ENCODE data around the gene EDIL3. TPM values are rescaled to one million over a fixed set of nuclear protein-coding genes. Genes with fewer than 3 reads are reported as not detected.

Gene EDIL3
- total RNA-seq, 1 experiment from 2014 or later = not detected

- no peak overlapping the region for H3K27ac Mint-ChIP-seq (ENCODE audit: unreplicated experiment)
- Histone ChIP-seq H3K9me3 (no peaks in the 10 kb centered on the region), H3K36me3 (ENCODE audit: control insufficient read depth, insufficient read depth, low read length) (no peaks in the 10 kb centered on the region), H3K27me3 (replicated peaks; ENCODE audit: control insufficient read depth, insufficient read depth, low read length) (no peaks in the 10 kb centered on the region), H3K4me1 (no peaks in the 10 kb centered on the region), H3K4me3 (ENCODE audit: low read depth, low read length) (no peak overlapping the region)
- no peaks in the 10 kb centered on the region for H3K36me3 Mint-ChIP-seq (ENCODE audit: insufficient read depth, unreplicated experiment)
- no peaks in the 10 kb centered on the region for H3K9me3 Mint-ChIP-seq (ENCODE audit: unreplicated experiment)
- BruUV-seq (replicated peaks) = no TSS peak
- ChIA-PET POLR2A (no interaction called here), CTCF (no interaction called here)
- no peaks in the 10 kb centered on the region for H3K4me1 Mint-ChIP-seq (ENCODE audit: low read depth, unreplicated experiment)
- no peaks in the 10 kb centered on the region for H3K27me3 Mint-ChIP-seq (ENCODE audit: insufficient read depth, unreplicated experiment)
- intact Hi-C loops (cut with micrococcal nuclease; ENCODE audit: unreplicated experiment) = loop anchor here (10.0 kb wide), 1 partner anchor 312 kb away; no protein-coding TSS in a partner anchor
- no peak for TF ChIP-seq CTCF (IDR thresholded peaks at IDR 0.05; ENCODE audit: insufficient read depth in 1 of 2, low read depth in 1 of 2, low read length in 1 of 2, severe bottlenecking in 1 of 2, unreplicated experiment in 1 of 2)
- H3K4me3 Mint-ChIP-seq (ENCODE audit: unreplicated experiment) = no peak overlapping the region
- no peak for DNase-seq
Observed at GRCh38 chr5:84272771-84273516, 111.7 kb downstream of the EDIL3 start.

GRCh38 chr5:84265739-84266550 is 118.7 kb downstream of the EDIL3 start:
- Mint-ChIP-seq H3K4me3 (ENCODE audit: unreplicated experiment) (no peak overlapping the region), H3K27me3 (ENCODE audit: insufficient read depth, unreplicated experiment) (peaks cover 3% of the 10 kb centered on the region), H3K4me1 (ENCODE audit: low read depth, unreplicated experiment) (no peaks in the 10 kb centered on the region), H3K36me3 (ENCODE audit: insufficient read depth, unreplicated experiment) (no peaks in the 10 kb centered on the region), H3K27ac (ENCODE audit: unreplicated experiment) (no peak overlapping the region), H3K9me3 (ENCODE audit: unreplicated experiment) (no peaks in the 10 kb centered on the region)
- H3K27me3 ChIP-seq (replicated peaks; ENCODE audit: control insufficient read depth, insufficient read depth, low read length) = no peaks in the 10 kb centered on the region
- H3K9me3 ChIP-seq = no peaks in the 10 kb centered on the region
- H3K36me3 ChIP-seq (ENCODE audit: control insufficient read depth, insufficient read depth, low read length) = no peaks in the 10 kb centered on the region
- no TSS peak for BruUV-seq (replicated peaks)
- TF ChIP-seq CTCF (IDR thresholded peaks at IDR 0.05; ENCODE audit: insufficient read depth in 1 of 2, low read depth in 1 of 2, low read length in 1 of 2, severe bottlenecking in 1 of 2, unreplicated experiment in 1 of 2) = no peak
- no peak overlapping the region for H3K4me3 ChIP-seq (ENCODE audit: low read depth, low read length)
- intact Hi-C loops (cut with micrococcal nuclease; ENCODE audit: unreplicated experiment) = no loop called here
- ChIA-PET CTCF (no interaction called here), POLR2A (no interaction called here)
- no peaks in the 10 kb centered on the region for H3K4me1 ChIP-seq
- DNase-seq = no peak

DNA sequence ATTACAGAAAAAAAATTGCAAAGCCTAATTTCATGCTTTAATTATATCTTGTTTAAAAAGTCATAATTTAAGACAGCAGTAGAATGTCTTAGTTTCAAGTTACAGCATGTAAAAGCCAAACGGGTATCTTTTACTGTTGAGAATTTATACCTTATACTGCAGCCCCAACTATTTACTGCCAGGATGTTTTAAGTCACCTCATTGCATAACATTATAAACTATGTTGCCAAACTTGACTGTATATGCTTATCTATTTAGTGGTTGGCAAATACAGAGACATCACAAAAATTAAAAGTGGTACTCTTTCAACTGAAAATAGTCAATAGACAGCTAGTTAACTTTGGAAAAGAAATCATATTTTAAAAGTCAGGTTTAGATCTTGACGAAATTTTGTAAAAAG is 119.5 kb downstream of the EDIL3 start:
- POLR2A ChIA-PET = no interaction called here
- CTCF ChIA-PET = no interaction called here
- no TSS peak for BruUV-seq (replicated peaks)

More for the DNA sequence above, 119.5 kb downstream of the EDIL3 start:
- Mint-ChIP-seq H3K36me3 (ENCODE audit: insufficient read depth, unreplicated experiment) (no peaks in the 10 kb centered on the region), H3K4me1 (ENCODE audit: low read depth, unreplicated experiment) (no peaks in the 10 kb centered on the region), H3K9me3 (ENCODE audit: unreplicated experiment) (no peaks in the 10 kb centered on the region), H3K4me3 (ENCODE audit: unreplicated experiment) (no peak overlapping the region), H3K27me3 (ENCODE audit: insufficient read depth, unreplicated experiment) (peaks cover 3% of the 10 kb centered on the region), H3K27ac (ENCODE audit: unreplicated experiment) (no peak overlapping the region)
- intact Hi-C loops (cut with micrococcal nuclease; ENCODE audit: unreplicated experiment) = no loop called here
- Histone ChIP-seq H3K9me3 (no peaks in the 10 kb centered on the region), H3K4me3 (ENCODE audit: low read depth, low read length) (no peak overlapping the region), H3K4me1 (no peaks in the 10 kb centered on the region), H3K27me3 (replicated peaks; ENCODE audit: control insufficient read depth, insufficient read depth, low read length) (no peaks in the 10 kb centered on the region), H3K36me3 (ENCODE audit: control insufficient read depth, insufficient read depth, low read length) (no peaks in the 10 kb centered on the region)
- no peak for TF ChIP-seq CTCF (IDR thresholded peaks at IDR 0.05; ENCODE audit: insufficient read depth in 1 of 2, low read depth in 1 of 2, low read length in 1 of 2, severe bottlenecking in 1 of 2, unreplicated experiment in 1 of 2)
- DNase-seq = no peak
